ENCODE measurements around the gene SGCA. TPM values are rescaled to one million over a fixed set of nuclear protein-coding genes. Genes with fewer than 3 reads are reported as not detected.

SGCA gene
- polyA plus RNA-seq, 3 donors: 1.3 to 1.7 (median 1.5) TPM

DNA sequence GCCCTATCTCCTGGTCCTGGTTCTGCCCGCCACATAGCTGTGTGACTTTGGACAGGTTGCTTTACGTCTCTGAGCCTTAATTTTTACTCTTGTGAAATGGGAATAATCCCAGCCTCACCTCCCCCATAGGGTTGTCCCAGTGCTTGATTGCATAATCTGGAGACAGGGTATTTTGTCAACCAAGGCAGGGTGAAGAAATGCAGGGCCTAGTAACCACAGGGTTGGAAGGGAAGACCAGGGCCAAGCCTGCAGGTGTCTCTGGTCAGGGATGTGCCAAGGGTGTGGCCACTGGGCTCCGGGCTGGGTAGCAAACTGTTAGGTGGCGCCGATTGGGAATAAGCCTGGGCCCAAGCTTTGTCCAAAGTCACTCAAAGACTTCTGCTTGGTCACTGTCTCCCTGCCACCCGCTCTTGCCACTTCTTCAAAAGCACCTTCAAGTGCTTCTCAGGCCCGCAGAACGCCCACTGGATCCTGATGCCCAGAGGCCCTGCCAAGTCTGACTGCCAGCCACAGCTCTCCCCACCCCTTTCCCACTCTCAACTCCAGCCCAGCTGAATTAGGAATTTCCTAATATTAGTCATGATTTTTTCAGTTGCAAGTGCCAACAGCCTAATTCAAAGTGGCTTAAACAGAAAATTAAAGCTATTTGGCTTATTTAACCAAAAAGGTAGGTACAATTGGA is 56.2 kb downstream of the SGCA start:
- no peak for DNase-seq

DNA sequence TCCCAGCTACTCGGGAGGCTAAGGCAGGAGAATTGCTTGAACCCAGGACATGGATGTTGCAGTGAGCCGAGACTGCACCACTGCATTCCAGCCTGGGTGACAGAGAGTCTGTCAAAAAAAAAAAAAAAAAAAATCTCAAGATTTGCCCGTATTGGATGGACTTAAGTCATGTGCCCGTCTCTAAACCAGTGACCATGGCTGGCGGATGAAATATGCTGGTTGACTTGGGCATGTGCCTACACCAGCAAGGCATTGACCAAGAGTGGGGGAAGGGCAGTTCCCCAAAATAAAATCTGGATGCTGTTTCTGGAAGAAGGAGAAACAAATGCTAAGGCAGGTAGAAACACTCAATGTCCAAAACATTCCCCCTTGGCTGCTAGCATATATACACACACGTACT is 57.1 kb downstream of the SGCA start:
- DNase-seq: no peak

Other genes starting within 250 kb of the SGCA start
- 1 to 10 TPM in 1 of 3 donors, under 1 TPM in 2; 0.62 to 1.3 (median 0.98) TPM for gene DLX4, start 196.8 kb upstream of the SGCA start, polyA plus RNA-seq (ENCODE audit: insufficient read length in 3 of 3)
- 1 to 10 TPM in 2 of 3 donors, under 1 TPM in 1; 0.90 to 2.3 (median 1.5) TPM for gene DLX3, start 170.8 kb upstream of the SGCA start, polyA plus RNA-seq (ENCODE audit: insufficient read length in 3 of 3)
- 100 to 1,000 TPM; 104 to 119 (median 112) TPM for gene ITGA3, start 109.9 kb upstream of the SGCA start, polyA plus RNA-seq (ENCODE audit: insufficient read length in 3 of 3)
- gene PDK2, start 70.7 kb upstream of the SGCA start, polyA plus RNA-seq (ENCODE audit: insufficient read length in 3 of 3): 100 to 1,000 TPM; 125 to 135 (median 129) TPM
- 10 to 100 TPM; 14.8 to 18.7 (median 17.9) TPM for gene SAMD14, start 35.8 kb upstream of the SGCA start, polyA plus RNA-seq (ENCODE audit: insufficient read length in 3 of 3)
- 10 to 100 TPM; 47.5 to 56.9 (median 49.6) TPM for gene PPP1R9B, start 15.3 kb upstream of the SGCA start, polyA plus RNA-seq (ENCODE audit: insufficient read length in 3 of 3)
- 100 to 1,000 TPM; 388 to 763 (median 498) TPM for gene COL1A1, start 35.6 kb downstream of the SGCA start, polyA plus RNA-seq (ENCODE audit: insufficient read length in 3 of 3)
- gene TMEM92, start 108.5 kb downstream of the SGCA start, polyA plus RNA-seq (ENCODE audit: insufficient read length in 3 of 3): 1 to 10 TPM; 1.9 to 3.2 (median 3.2) TPM
- 10 to 100 TPM; 25.3 to 30.3 (median 29.4) TPM for gene XYLT2, start 180.1 kb downstream of the SGCA start, polyA plus RNA-seq (ENCODE audit: insufficient read length in 3 of 3)
- gene MRPL27, start 207.2 kb downstream of the SGCA start, polyA plus RNA-seq (ENCODE audit: insufficient read length in 3 of 3): 10 to 100 TPM; 75.4 to 81.2 (median 80.8) TPM
- 10 to 100 TPM in 1 of 3 donors, 1 to 10 TPM in 2; 7.7 to 11.9 (median 9.0) TPM for gene EME1, start 207.2 kb downstream of the SGCA start, polyA plus RNA-seq (ENCODE audit: insufficient read length in 3 of 3)
- 10 to 100 TPM; 56.7 to 67.6 (median 61.0) TPM for gene LRRC59, start 231.5 kb downstream of the SGCA start, polyA plus RNA-seq (ENCODE audit: insufficient read length in 3 of 3)

Measured in renal pelvis (tissue), 4 donors.